DOHH2 (cell line): ENCODE data around the gene H6PD.

Source experiments
- CTCF ChIP-seq: fragments of 200-600 bp; sonication (generic); IDR thresholded peaks from one replicate; pipeline ENCODE4 v1.5.1; 2014; ENCODE audit warnings: antibody characterized with exemption, mild to moderate bottlenecking, low read depth, low read length; ENCODE audit not compliant: poor library complexity, severe bottlenecking
- EZH2phosphoT487 ChIP-seq: fragments of 200-600 bp; sonication (generic); IDR thresholded peaks from 2 replicates; pipeline ENCODE4 v1.6.1; 2017; ENCODE audit warnings: borderline replicate concordance, mild to moderate bottlenecking, antibody characterized with exemption, low read length, moderate library complexity, mixed read lengths

GRCh38 chr1:9231648-9232332 lies 2.8 kb upstream of the H6PD start:
- TF ChIP-seq CTCF = no peak
- no peak for TF ChIP-seq EZH2phosphoT487
